Esophagus (tissue), 2 donors: ENCODE measurements around the gene THAP7. TPM values are rescaled to one million over a fixed set of nuclear protein-coding genes. Genes with fewer than 3 reads are reported as not detected.
A peak's percentile ranks its signal among the peaks of the same experiment; 100 is the strongest.

Experiments
- H3K27ac ChIP-seq, 2 donors: one replicate each; pipeline ENCODE4 v1.5.1; 2013; ENCODE audit warnings: low read depth in 2 of 2, mild to moderate bottlenecking in 2 of 2, inconsistent platforms in 1 of 2, low read length in 1 of 2, moderate library complexity in 1 of 2
- H3K27me3 ChIP-seq, 2 donors: one replicate each; pipeline ENCODE4 v1.6.1; 2013; ENCODE audit warnings: low read length in 2 of 2, control low read depth in 1 of 2, mild to moderate bottlenecking in 1 of 2; ENCODE audit not compliant: insufficient read depth in 2 of 2, control insufficient read depth in 1 of 2
- H3K36me3 ChIP-seq, 2 donors: one replicate each; pipeline ENCODE4 v1.6.1; 2013; ENCODE audit warnings: low read length in 1 of 2; ENCODE audit not compliant: control insufficient read depth in 2 of 2, insufficient read depth in 2 of 2
- H3K4me1 ChIP-seq, 2 donors: one replicate each; pipeline ENCODE4 v1.6.1; 2013; ENCODE audit warnings: low read length in 1 of 2; ENCODE audit not compliant: control insufficient read depth in 2 of 2, insufficient read depth in 2 of 2
- H3K4me3 ChIP-seq, 2 donors: one replicate each; pipeline ENCODE4 v1.5.1; 2013; ENCODE audit warnings: low read length in 2 of 2, mild to moderate bottlenecking in 2 of 2, low read depth in 1 of 2, moderate library complexity in 1 of 2
- H3K9me3 ChIP-seq, 2 donors: one replicate each; pipeline ENCODE4 v1.6.1; 2013; ENCODE audit warnings: mild to moderate bottlenecking in 2 of 2, low read depth in 1 of 2, low read length in 1 of 2, moderate library complexity in 1 of 2; ENCODE audit not compliant: control insufficient read depth in 2 of 2, insufficient read depth in 1 of 2
- whole genome bisulfite sequencing, 2 donors: extraction: QIAGEN DNeasy Blood & Tissue Kit; methylation state at CpG; one replicate each; pipeline ENCODE4 v1.1.7; 2013; 5-methylcytosine and 5-hydroxymethylcytosine counted together
- polyA plus RNA-seq, 2 donors: library from polyadenylated mRNA; stranded (reverse); fragments of 200-250 nt; gene quantifications; one replicate each; pipeline ENCODE4 v1.2.3, GENCODE V29; 2013
- donor health status: healthy with polysubstance abuse.
- donor health status: Bipolar disorder and iron deficiency.

THAP7 gene
- polyA plus RNA-seq, 2 donors = 21.0 to 28.2 TPM

- Histone ChIP-seq H3K27ac (no peak overlapping the region), H3K4me3 (no peak overlapping the region), H3K36me3 (no peaks in the 10 kb centered on the region), H3K27me3 (no peaks in the 10 kb centered on the region), H3K9me3 (no peaks in the 10 kb centered on the region), H3K4me1 (peaks cover 0 to 12% of the 10 kb centered on the region in 2 donors)
- 86% methylated on average over 13 of the region's 13 CpGs for WGBS, 2 donors
Observed at GRCh38 chr22:20965888-20966855, 35.7 kb downstream of the THAP7 start.

GRCh38 chr22:20965104-20965887 is 36.6 kb downstream of the THAP7 start:
- Histone ChIP-seq H3K27me3 (no peaks in the 10 kb centered on the region), H3K36me3 (no peaks in the 10 kb centered on the region), H3K27ac (no peak overlapping the region), H3K4me3 (peak overlapping the region in 1 of 2 donors; percentile 25), H3K9me3 (no peaks in the 10 kb centered on the region), H3K4me1 (peaks cover 0 to 12% of the 10 kb centered on the region in 2 donors)
- 9 to 17% methylated on average over 39 to 65 of the region's 65 CpGs for WGBS, 2 donors

DNA sequence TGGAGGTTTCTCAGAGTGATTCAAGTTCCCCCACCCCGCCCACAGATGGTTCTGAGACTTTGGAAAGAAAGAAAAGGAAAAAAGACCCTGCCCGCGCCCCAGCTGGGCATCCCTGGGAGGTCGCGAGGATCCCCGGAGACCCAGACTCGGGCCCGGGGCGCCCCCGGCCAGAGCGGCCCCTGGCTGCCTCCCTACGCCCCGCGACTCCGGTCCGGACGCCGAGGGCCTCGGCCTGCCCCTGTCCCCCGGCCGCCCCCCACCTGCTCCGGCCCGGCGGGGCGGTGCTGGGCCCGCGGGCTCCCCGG is 37.2 kb downstream of the THAP7 start:
- H3K9me3 ChIP-seq = no peaks in the 10 kb centered on the region
- peak overlapping the region in 1 of 2 donors; percentile 25 for H3K4me3 ChIP-seq
- H3K36me3 ChIP-seq = no peaks in the 10 kb centered on the region
- WGBS, 2 donors = 3 to 8% methylated on average over 18 to 28 of the region's 28 CpGs
- peaks cover 0 to 12% of the 10 kb centered on the region in 2 donors for H3K4me1 ChIP-seq
- no peak overlapping the region for H3K27ac ChIP-seq
- H3K27me3 ChIP-seq = no peaks in the 10 kb centered on the region

DNA sequence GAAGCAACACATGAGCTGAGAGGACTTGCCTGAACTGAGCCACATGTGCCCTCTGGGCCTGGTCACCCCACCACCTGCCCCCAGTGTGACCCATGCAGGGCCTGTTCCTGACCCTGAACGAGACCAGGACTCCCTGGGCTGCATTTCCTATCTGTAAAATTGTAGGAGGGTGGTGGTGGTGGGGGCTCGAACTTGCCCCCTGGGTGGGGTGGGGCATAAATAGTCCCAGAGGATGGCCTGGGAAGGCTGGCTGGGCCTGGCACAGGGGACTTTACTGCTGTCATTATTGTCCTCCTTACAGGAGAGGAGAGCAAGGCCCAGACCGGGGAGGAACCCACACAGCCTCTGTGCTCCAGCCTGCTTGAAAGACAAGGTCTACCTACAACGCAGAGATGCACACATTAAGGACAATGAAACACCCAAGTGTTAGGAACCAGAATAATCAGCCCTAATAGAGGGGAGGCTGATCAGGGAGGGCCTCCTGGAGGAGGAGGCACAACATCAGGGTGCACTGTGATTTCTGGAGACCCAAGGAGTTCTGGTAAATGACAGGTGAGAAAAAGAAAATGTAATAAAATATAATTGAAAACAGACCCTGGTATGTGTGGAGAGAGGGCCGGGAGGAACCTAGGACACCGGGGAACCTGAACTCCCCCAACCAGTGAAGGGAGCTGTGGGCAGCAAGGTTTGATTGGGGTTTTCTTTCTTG is 37.7 kb downstream of the THAP7 start:
- Histone ChIP-seq H3K36me3 (no peaks in the 10 kb centered on the region), H3K4me1 (peaks cover 0 to 12% of the 10 kb centered on the region in 2 donors), H3K27me3 (no peaks in the 10 kb centered on the region), H3K4me3 (peak overlapping the region in 1 of 2 donors; percentile 25), H3K27ac (no peak overlapping the region), H3K9me3 (no peaks in the 10 kb centered on the region)
- 54 to 60% methylated on average over 6 of the region's 6 CpGs for WGBS, 2 donors

- H3K9me3 ChIP-seq = no peaks in the 10 kb centered on the region
- WGBS, 2 donors = 63 to 66% methylated on average over 7 of the region's 7 CpGs
- H3K4me3 ChIP-seq = no peak overlapping the region
- no peaks in the 10 kb centered on the region for H3K27me3 ChIP-seq
- peaks cover 0 to 12% of the 10 kb centered on the region in 2 donors for H3K4me1 ChIP-seq
- no peak overlapping the region for H3K27ac ChIP-seq
- no peaks in the 10 kb centered on the region for H3K36me3 ChIP-seq
Observed at GRCh38 chr22:20963201-20964052, 38.5 kb downstream of the THAP7 start.

GRCh38 chr22:20962491-20962945 is 39.4 kb downstream of the THAP7 start:
- Histone ChIP-seq H3K27ac (no peak overlapping the region), H3K4me1 (peaks cover 0 to 15% of the 10 kb centered on the region in 2 donors), H3K36me3 (no peaks in the 10 kb centered on the region), H3K27me3 (no peaks in the 10 kb centered on the region), H3K4me3 (no peak overlapping the region), H3K9me3 (no peaks in the 10 kb centered on the region)
- WGBS, 2 donors = 85 to 95% methylated on average over 6 of the region's 6 CpGs

GRCh38 chr22:20960609-20961008 is 41.3 kb downstream of the THAP7 start:
- WGBS, 2 donors = 85 to 86% methylated on average over 4 of the region's 4 CpGs
- Histone ChIP-seq H3K4me3 (no peak overlapping the region), H3K36me3 (no peaks in the 10 kb centered on the region), H3K27me3 (no peaks in the 10 kb centered on the region), H3K9me3 (no peaks in the 10 kb centered on the region), H3K27ac (no peak overlapping the region), H3K4me1 (peaks cover 0 to 24% of the 10 kb centered on the region in 2 donors)

DNA sequence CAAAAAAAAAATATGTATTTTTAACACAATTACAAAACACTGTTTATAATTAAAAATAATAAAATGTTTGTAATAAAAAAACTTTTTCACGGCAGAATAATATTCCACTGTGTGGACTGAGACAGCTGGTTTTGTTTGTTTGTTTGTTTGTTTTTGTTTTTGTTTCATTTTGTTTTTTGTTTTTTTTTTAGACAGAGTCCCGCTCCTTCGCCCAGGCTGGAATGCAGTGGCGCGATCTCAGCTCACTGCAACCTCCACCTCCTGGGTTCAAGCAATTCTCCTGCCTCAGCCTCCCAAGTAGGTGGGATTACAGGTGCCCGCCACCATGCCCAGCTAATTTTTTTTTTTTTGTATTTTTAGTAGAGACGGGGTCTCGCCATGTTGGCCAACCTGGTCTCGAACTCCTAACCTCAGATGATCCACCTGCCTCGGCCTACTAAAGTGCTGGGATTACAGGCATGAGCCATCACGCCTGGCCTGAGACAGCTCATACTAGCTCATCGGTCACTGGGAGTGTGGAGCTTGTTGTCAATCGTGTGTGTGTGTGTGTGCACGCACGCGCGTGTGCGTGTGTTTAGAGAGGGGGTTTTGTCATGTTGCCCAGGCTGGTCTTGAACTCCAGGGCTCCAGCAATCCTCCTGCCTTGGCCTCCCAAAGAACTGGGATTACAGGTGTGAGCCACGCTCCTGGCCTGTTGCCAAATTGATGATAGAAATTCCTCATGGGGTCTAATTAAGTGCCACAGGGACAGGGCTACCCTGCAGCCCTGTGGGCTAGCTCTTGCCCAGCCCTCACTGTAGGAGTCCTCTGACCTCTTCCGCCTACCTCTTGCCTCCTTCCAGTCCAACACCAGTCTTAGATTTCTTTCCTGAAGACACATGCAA is 42.1 kb downstream of the THAP7 start:
- no peaks in the 10 kb centered on the region for H3K9me3 ChIP-seq
- no peaks in the 10 kb centered on the region for H3K36me3 ChIP-seq
- H3K4me3 ChIP-seq = no peak overlapping the region
- WGBS, 2 donors = 91 to 92% methylated on average over 20 of the region's 20 CpGs
- H3K27me3 ChIP-seq = no peaks in the 10 kb centered on the region
- H3K4me1 ChIP-seq = peaks cover 0 to 21% of the 10 kb centered on the region in 2 donors
- H3K27ac ChIP-seq = no peak overlapping the region
